Breast epithelium (tissue), 4 donors: Measurements from ENCODE around the gene TNFSF11. TPM values are rescaled to one million over a fixed set of nuclear protein-coding genes. Genes with fewer than 3 reads are reported as not detected.

Experiments
- DNase-seq, 2 donors: peaks; one replicate each; pipeline ENCODE4 v3.0.0-alpha.2; 2019; ENCODE audit warnings: low spot score in 2 of 2
- H3K27ac ChIP-seq, 2 donors: fragments of 200-600 bp; sonication (generic) in 1 of 2; one replicate each; pipeline ENCODE4 v1.5.1; 2016 to 2019; ENCODE audit warnings: mild to moderate bottlenecking in 1 of 2
- H3K27me3 ChIP-seq, 2 donors: fragments of 200-600 bp; sonication (generic) in 1 of 2; one replicate each; pipeline versions ENCODE4 v1.5.1 to v1.6.0; 2017 to 2019; ENCODE audit warnings: control low read depth in 1 of 2, mild to moderate bottlenecking in 1 of 2
- H3K36me3 ChIP-seq: fragments of 200-600 bp; one replicate; pipeline ENCODE4 v1.5.1; 2019
- H3K4me1 ChIP-seq, 2 donors: fragments of 200-600 bp; sonication (generic); one replicate each; pipeline ENCODE4 v1.5.1; 2016 to 2019; ENCODE audit warnings: control low read depth in 1 of 2
- H3K4me3 ChIP-seq, 3 donors: fragments of 200-600 bp; sonication (generic); 1 replicate in 2 of 3; 2 replicates in 1 of 3; pipeline ENCODE4 v1.5.1; 2016 to 2019; ENCODE audit warnings: mild to moderate bottlenecking in 3 of 3, moderate library complexity in 2 of 3
- H3K9me3 ChIP-seq, 2 donors: fragments of 200-600 bp; sonication (generic) in 1 of 2; one replicate each; pipeline ENCODE4 v1.5.1; 2016 to 2019; ENCODE audit warnings: control low read depth in 1 of 2
- CTCF ChIP-seq, 3 donors: fragments of 450-650 bp; IDR thresholded peaks; one replicate each; pipeline ENCODE4 v1.5.1; 2016 to 2017; ENCODE audit warnings: antibody characterized with exemption in 3 of 3, mild to moderate bottlenecking in 3 of 3, moderate library complexity in 3 of 3
- POLR2A ChIP-seq: fragments of 450-650 bp; IDR thresholded peaks from one replicate; pipeline ENCODE4 v1.6.1; 2016; ENCODE audit warnings: antibody characterized with exemption, mild to moderate bottlenecking, moderate library complexity
- POLR2AphosphoS5 ChIP-seq, 3 donors: sonication (generic); formaldehyde crosslinking; IDR thresholded peaks; one replicate each; pipeline ENCODE4 v1.6.1; 2017; ENCODE audit warnings: antibody characterized with exemption in 3 of 3
- intact Hi-C: fragments of 100-400 bp; cut with DNase I; formaldehyde crosslinking; loops from one replicate; pipeline ENCODE4 v1.15.1; 2023; ENCODE audit warnings: low total_unique reads
- total RNA-seq, 3 donors: library from RNA; depleted of rRNA; stranded (reverse); fragments of >200 nt; gene quantifications; one replicate each; pipeline ENCODE4 v1.1.0, GENCODE V29; 2016

The TNFSF11 gene
- total RNA-seq, 3 donors from 2014 or later = 0.98 to 1.9 TPM; not detected in 1

- no peak for DNase-seq
- H3K4me1 ChIP-seq = no peaks in the 10 kb centered on the region
- H3K27ac ChIP-seq = no peak overlapping the region
- no peaks in the 10 kb centered on the region for H3K9me3 ChIP-seq
- no peaks in the 10 kb centered on the region for H3K36me3 ChIP-seq
- intact Hi-C loops = no loop called here
- H3K4me3 ChIP-seq = no peak overlapping the region
- no peaks in the 10 kb centered on the region for H3K27me3 ChIP-seq
- TF ChIP-seq CTCF (IDR thresholded peaks at IDR 0.05) (no peak), POLR2AphosphoS5 (IDR thresholded peaks at IDR 0.05) (no peak), POLR2A (no peak)
Measured at GRCh38 chr13:42656958-42657357, 83.0 kb downstream of the TNFSF11 start.

Other genes with a start within 250 kb of the TNFSF11 start
- gene FAM216B, start 207.4 kb downstream of the TNFSF11 start, total RNA-seq = not detected